Breast epithelium (tissue), 4 donors: Measurements from ENCODE around the gene NDUFB10. TPM values are rescaled to one million over a fixed set of nuclear protein-coding genes. Genes with fewer than 3 reads are reported as not detected.

Experiments used
- DNase-seq, 2 donors: peaks; one replicate each; pipeline ENCODE4 v3.0.0-alpha.2; 2019; ENCODE audit warnings: low spot score in 2 of 2
- H3K27ac ChIP-seq, 2 donors: fragments of 200-600 bp; sonication (generic) in 1 of 2; one replicate each; pipeline ENCODE4 v1.5.1; 2016 to 2019; ENCODE audit warnings: mild to moderate bottlenecking in 1 of 2
- H3K27me3 ChIP-seq, 2 donors: fragments of 200-600 bp; sonication (generic) in 1 of 2; one replicate each; pipeline versions ENCODE4 v1.5.1 to v1.6.0; 2017 to 2019; ENCODE audit warnings: control low read depth in 1 of 2, mild to moderate bottlenecking in 1 of 2
- H3K36me3 ChIP-seq: fragments of 200-600 bp; one replicate; pipeline ENCODE4 v1.5.1; 2019
- H3K4me1 ChIP-seq, 2 donors: fragments of 200-600 bp; sonication (generic); one replicate each; pipeline ENCODE4 v1.5.1; 2016 to 2019; ENCODE audit warnings: control low read depth in 1 of 2
- H3K4me3 ChIP-seq, 3 donors: fragments of 200-600 bp; sonication (generic); 1 replicate in 2 of 3; 2 replicates in 1 of 3; pipeline ENCODE4 v1.5.1; 2016 to 2019; ENCODE audit warnings: mild to moderate bottlenecking in 3 of 3, moderate library complexity in 2 of 3
- H3K9me3 ChIP-seq, 2 donors: fragments of 200-600 bp; sonication (generic) in 1 of 2; one replicate each; pipeline ENCODE4 v1.5.1; 2016 to 2019; ENCODE audit warnings: control low read depth in 1 of 2
- CTCF ChIP-seq, 3 donors: fragments of 450-650 bp; IDR thresholded peaks; one replicate each; pipeline ENCODE4 v1.5.1; 2016 to 2017; ENCODE audit warnings: antibody characterized with exemption in 3 of 3, mild to moderate bottlenecking in 3 of 3, moderate library complexity in 3 of 3
- POLR2A ChIP-seq: fragments of 450-650 bp; IDR thresholded peaks from one replicate; pipeline ENCODE4 v1.6.1; 2016; ENCODE audit warnings: antibody characterized with exemption, mild to moderate bottlenecking, moderate library complexity
- POLR2AphosphoS5 ChIP-seq, 3 donors: sonication (generic); formaldehyde crosslinking; IDR thresholded peaks; one replicate each; pipeline ENCODE4 v1.6.1; 2017; ENCODE audit warnings: antibody characterized with exemption in 3 of 3
- intact Hi-C: fragments of 100-400 bp; cut with DNase I; formaldehyde crosslinking; loops from one replicate; pipeline ENCODE4 v1.15.1; 2023; ENCODE audit warnings: low total_unique reads
- total RNA-seq, 3 donors: library from RNA; depleted of rRNA; stranded (reverse); fragments of >200 nt; gene quantifications; one replicate each; pipeline ENCODE4 v1.1.0, GENCODE V29; 2016

NDUFB10 gene
- total RNA-seq, 3 donors from 2014 or later = 114 to 233 (median 144) TPM

GRCh38 chr16:2005646-2006045 lies 46.3 kb downstream of the NDUFB10 start:
- H3K27ac ChIP-seq = no peak overlapping the region
- H3K27me3 ChIP-seq = no peaks in the 10 kb centered on the region
- TF ChIP-seq CTCF (IDR thresholded peaks at IDR 0.05) (no peak), POLR2A (no peak), POLR2AphosphoS5 (IDR thresholded peaks at IDR 0.05) (no peak)
- no peak for DNase-seq
- intact Hi-C loops = loop anchor here (5.0 kb wide), 1 partner anchor 1798 kb away; no protein-coding TSS in a partner anchor
- H3K4me1 ChIP-seq = peaks cover 13 to 30% of the 10 kb centered on the region in 2 donors
- H3K9me3 ChIP-seq = no peaks in the 10 kb centered on the region
- H3K36me3 ChIP-seq = peaks cover 12% of the 10 kb centered on the region
- no peak overlapping the region for H3K4me3 ChIP-seq

DNA sequence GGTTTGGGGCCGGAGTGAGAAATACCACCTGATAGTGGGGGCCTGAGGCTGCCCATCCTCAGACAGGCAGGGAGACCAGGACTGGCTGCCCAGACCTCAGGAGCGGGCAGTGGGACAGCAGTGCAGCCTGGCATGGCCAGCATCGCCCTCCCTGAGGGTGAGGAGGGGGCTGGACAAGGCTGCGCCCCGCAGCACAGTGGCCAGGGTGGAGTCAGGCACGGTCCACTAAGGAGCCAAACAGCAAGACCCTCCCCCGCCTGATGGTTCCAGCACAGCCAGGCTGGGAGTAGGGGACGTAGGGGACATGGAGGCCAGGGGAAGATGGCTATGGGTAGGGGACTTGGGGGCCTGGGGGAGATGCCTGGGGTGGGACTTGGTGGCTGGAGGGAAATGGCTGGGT lies 47.0 kb downstream of the NDUFB10 start:
- no peak for DNase-seq
- Histone ChIP-seq H3K27me3 (no peaks in the 10 kb centered on the region), H3K27ac (no peak overlapping the region), H3K9me3 (no peaks in the 10 kb centered on the region), H3K36me3 (peaks cover 12% of the 10 kb centered on the region), H3K4me3 (no peak overlapping the region), H3K4me1 (peaks cover 13 to 30% of the 10 kb centered on the region in 2 donors)
- TF ChIP-seq POLR2A (no peak), CTCF (IDR thresholded peaks at IDR 0.05) (no peak), POLR2AphosphoS5 (IDR thresholded peaks at IDR 0.05) (no peak)
- intact Hi-C loops = loop anchor here (5.0 kb wide), 1 partner anchor 1799 kb away; no protein-coding TSS in a partner anchor

GRCh38 chr16:2007081-2007836 lies 47.9 kb downstream of the NDUFB10 start:
- no peaks in the 10 kb centered on the region for H3K27me3 ChIP-seq
- DNase-seq = no peak
- intact Hi-C loops = loop anchor here (5.0 kb wide), 1 partner anchor 1800 kb away; no protein-coding TSS in a partner anchor
- no peaks in the 10 kb centered on the region for H3K9me3 ChIP-seq
- peak overlapping the region; percentile 59 to 92 for H3K27ac ChIP-seq
- peaks cover 4% of the 10 kb centered on the region for H3K36me3 ChIP-seq
- H3K4me3 ChIP-seq = peak overlapping the region in 1 of 3 donors; percentile 87
- peaks cover 13 to 30% of the 10 kb centered on the region in 2 donors for H3K4me1 ChIP-seq
- no peak for TF ChIP-seq CTCF (IDR thresholded peaks at IDR 0.05)
- no peak for TF ChIP-seq POLR2A
- TF ChIP-seq POLR2AphosphoS5 (IDR thresholded peaks at IDR 0.05) = no peak

DNA sequence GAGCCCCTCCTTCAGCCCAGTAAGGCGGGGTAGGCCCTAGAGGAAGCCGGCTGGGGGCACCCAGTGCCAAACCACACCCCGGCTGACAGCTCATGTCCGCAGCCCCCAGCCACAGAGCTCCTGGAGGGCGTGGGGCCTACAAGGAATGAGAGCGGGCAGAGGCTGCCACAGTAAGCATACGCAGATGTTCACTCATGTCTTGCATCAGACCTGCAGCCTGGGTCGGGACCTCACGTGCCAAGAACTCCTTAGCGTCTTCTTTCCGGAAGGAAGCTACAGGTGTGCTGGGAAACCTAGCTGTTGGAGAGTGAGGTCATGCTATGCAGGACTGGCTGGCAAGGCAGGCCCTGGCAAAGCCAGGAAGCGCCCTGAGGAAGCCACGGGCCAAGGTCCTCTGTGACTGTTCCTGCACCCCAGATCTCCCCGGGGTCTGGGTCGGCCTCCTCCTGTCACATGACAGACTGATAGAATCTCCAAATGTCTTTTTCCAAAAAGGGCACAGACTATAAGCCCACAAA lies 48.7 kb downstream of the NDUFB10 start:
- peaks cover 13 to 30% of the 10 kb centered on the region in 2 donors for H3K4me1 ChIP-seq
- DNase-seq = peak in 1 of 2 donors; percentile 75
- H3K9me3 ChIP-seq = no peaks in the 10 kb centered on the region
- TF ChIP-seq POLR2AphosphoS5 (IDR thresholded peaks at IDR 0.05) (peak; percentile 26 to 55 (median 53)), CTCF (IDR thresholded peaks at IDR 0.05) (no peak)
- no peaks in the 10 kb centered on the region for H3K36me3 ChIP-seq
- peak overlapping the region; percentile 87 to 96 (median 87) for H3K4me3 ChIP-seq
- intact Hi-C loops = loop anchor here (5.0 kb wide), 1 partner anchor 1801 kb away; no protein-coding TSS in a partner anchor
- H3K27ac ChIP-seq = peak overlapping the region; percentile 59 to 92
- H3K27me3 ChIP-seq = no peaks in the 10 kb centered on the region

- peak overlapping the region; percentile 87 to 96 (median 87) for H3K4me3 ChIP-seq
- no peaks in the 10 kb centered on the region for H3K36me3 ChIP-seq
- no peaks in the 10 kb centered on the region for H3K27me3 ChIP-seq
- TF ChIP-seq POLR2AphosphoS5 (IDR thresholded peaks at IDR 0.05) = no peak
- no peak for TF ChIP-seq POLR2A
- no peak for TF ChIP-seq CTCF (IDR thresholded peaks at IDR 0.05)
- H3K4me1 ChIP-seq = peaks cover 13 to 30% of the 10 kb centered on the region in 2 donors
- DNase-seq = no peak
- peak overlapping the region; percentile 92 to 97 for H3K27ac ChIP-seq
- intact Hi-C loops = loop anchor here (5.0 kb wide), 1 partner anchor 1801 kb away; no protein-coding TSS in a partner anchor
- H3K9me3 ChIP-seq = no peaks in the 10 kb centered on the region
Measured at GRCh38 chr16:2008631-2009163, 49.4 kb downstream of the NDUFB10 start.
